ENCODE results near the gene TMED8. TPM values are rescaled to one million over a fixed set of nuclear protein-coding genes. Genes with fewer than 3 reads are reported as not detected.
A peak's percentile ranks its signal among the peaks of the same experiment; 100 is the strongest.

TMED8 gene
- total RNA-seq, 1 experiment from 2014 or later, result 14.2 TPM

DNA sequence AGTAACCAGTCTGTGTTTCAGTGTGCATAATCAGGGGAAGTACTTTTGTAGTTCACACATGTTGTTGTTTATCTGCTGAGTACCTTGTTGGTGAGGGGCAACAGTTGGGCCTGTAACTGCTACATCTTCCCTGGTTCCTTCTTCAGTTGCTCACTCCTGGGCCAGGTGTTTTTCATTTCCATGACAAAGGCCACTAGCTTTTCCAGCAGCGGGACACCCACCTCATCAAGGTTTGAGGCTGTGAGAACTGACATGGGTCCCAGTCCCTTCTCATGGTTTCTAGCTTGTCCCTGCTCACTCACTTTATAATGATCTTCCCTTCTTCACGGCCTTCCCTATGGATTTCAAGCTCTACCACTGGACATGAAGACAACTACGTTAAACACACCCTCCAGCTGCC is 48.0 kb upstream of the TMED8 start:
- CTCF ChIA-PET, result interaction anchor here (0.6 to 1.4 kb wide), 4 partner anchors 10 to 464 kb away, joined by 3 to 6 read pairs (median 4); partner anchors contain the start of genes GSTZ1 and POMT2
- H3K27me3 Mint-ChIP-seq (ENCODE audit: low read depth), result no peaks in the 10 kb centered on the region
- peak overlapping the region; percentile 71 for H3K27ac Mint-ChIP-seq
- peak; percentile 90 for ATAC-seq
- TF ChIP-seq ZNF317 (CRISPR knock-in tag; IDR thresholded peaks at IDR 0.05; ENCODE audit: borderline replicate concordance, low read depth), result no peak
- TF ChIP-seq ZNF396 (CRISPR knock-in tag; IDR thresholded peaks at IDR 0.05; ENCODE audit: borderline replicate concordance), result no peak
- no peak for TF ChIP-seq NR3C1 (CRISPR knock-in tag; conservative IDR thresholded peaks at IDR 0.05; ENCODE audit: low read depth)
- TF ChIP-seq SOX15 (CRISPR knock-in tag; IDR thresholded peaks at IDR 0.05), result no peak
- TF ChIP-seq ZNF512 (CRISPR knock-in tag; IDR thresholded peaks at IDR 0.05; ENCODE audit: borderline replicate concordance), result no peak
- TF ChIP-seq, protein P1, sequence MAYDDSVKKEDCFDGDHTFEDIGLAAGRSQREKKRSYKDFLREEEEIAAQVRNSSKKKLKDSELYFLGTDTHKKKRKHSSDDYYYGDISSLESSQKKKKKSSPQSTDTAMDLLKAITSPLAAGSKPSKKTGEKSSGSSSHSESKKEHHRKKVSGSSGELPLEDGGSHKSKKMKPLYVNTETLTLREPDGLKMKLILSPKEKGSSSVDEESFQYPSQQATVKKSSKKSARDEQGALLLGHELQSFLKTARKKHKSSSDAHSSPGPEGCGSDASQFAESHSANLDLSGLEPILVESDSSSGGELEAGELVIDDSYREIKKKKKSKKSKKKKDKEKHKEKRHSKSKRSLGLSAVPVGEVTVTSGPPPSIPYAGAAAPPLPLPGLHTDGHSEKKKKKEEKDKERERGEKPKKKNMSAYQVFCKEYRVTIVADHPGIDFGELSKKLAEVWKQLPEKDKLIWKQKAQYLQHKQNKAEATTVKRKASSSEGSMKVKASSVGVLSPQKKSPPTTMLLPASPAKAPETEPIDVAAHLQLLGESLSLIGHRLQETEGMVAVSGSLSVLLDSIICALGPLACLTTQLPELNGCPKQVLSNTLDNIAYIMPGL (CRISPR knock-in tag; IDR thresholded peaks at IDR 0.05), result no peak
- no peak for TF ChIP-seq OVOL2 (CRISPR knock-in tag; IDR thresholded peaks at IDR 0.05; ENCODE audit: borderline replicate concordance)
- TF ChIP-seq CREM (CRISPR knock-in tag; IDR thresholded peaks at IDR 0.05), result no peak
- no peak for TF ChIP-seq PRDM15 (CRISPR knock-in tag; IDR thresholded peaks at IDR 0.05)
- no peak for TF ChIP-seq ERG (CRISPR knock-in tag; IDR thresholded peaks at IDR 0.05)
- TF ChIP-seq, protein P2, sequence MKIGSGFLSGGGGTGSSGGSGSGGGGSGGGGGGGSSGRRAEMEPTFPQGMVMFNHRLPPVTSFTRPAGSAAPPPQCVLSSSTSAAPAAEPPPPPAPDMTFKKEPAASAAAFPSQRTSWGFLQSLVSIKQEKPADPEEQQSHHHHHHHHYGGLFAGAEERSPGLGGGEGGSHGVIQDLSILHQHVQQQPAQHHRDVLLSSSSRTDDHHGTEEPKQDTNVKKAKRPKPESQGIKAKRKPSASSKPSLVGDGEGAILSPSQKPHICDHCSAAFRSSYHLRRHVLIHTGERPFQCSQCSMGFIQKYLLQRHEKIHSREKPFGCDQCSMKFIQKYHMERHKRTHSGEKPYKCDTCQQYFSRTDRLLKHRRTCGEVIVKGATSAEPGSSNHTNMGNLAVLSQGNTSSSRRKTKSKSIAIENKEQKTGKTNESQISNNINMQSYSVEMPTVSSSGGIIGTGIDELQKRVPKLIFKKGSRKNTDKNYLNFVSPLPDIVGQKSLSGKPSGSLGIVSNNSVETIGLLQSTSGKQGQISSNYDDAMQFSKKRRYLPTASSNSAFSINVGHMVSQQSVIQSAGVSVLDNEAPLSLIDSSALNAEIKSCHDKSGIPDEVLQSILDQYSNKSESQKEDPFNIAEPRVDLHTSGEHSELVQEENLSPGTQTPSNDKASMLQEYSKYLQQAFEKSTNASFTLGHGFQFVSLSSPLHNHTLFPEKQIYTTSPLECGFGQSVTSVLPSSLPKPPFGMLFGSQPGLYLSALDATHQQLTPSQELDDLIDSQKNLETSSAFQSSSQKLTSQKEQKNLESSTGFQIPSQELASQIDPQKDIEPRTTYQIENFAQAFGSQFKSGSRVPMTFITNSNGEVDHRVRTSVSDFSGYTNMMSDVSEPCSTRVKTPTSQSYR (CRISPR knock-in tag; IDR thresholded peaks at IDR 0.05), result no peak
- no peak for TF ChIP-seq USF2 (CRISPR knock-in tag; IDR thresholded peaks at IDR 0.05)
- TF ChIP-seq MXD4 (CRISPR knock-in tag; IDR thresholded peaks at IDR 0.05; ENCODE audit: borderline replicate concordance), result no peak
- TF ChIP-seq, protein P3, sequence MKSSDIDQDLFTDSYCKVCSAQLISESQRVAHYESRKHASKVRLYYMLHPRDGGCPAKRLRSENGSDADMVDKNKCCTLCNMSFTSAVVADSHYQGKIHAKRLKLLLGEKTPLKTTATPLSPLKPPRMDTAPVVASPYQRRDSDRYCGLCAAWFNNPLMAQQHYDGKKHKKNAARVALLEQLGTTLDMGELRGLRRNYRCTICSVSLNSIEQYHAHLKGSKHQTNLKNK (CRISPR knock-in tag; IDR thresholded peaks at IDR 0.05), result no peak
- TF ChIP-seq ZNF671 (CRISPR knock-in tag; IDR thresholded peaks at IDR 0.05), result no peak
- TF ChIP-seq NFYB (CRISPR knock-in tag; conservative IDR thresholded peaks at IDR 0.05; ENCODE audit: low read depth), result no peak
- peaks cover 5% of the 10 kb centered on the region for H3K9me3 Mint-ChIP-seq
- peaks cover 13% of the 10 kb centered on the region for H3K4me1 Mint-ChIP-seq
- H3K4me3 Mint-ChIP-seq, result peak overlapping the region; percentile 2; the same call in 1 of the 2 replicates
- POLR2A ChIA-PET, result interaction anchor here (0.6 kb wide), 1 partner anchor 13 kb away, joined by 9 read pairs; no protein-coding TSS in a partner anchor
- peak; percentile 26 for DNase-seq (ENCODE audit: low spot score)
- H3K36me3 Mint-ChIP-seq, result peaks cover 64% of the 10 kb centered on the region

Measured in WTC11 (cell line).